OCI-LY1 (cell line): ENCODE measurements around the gene CCND3.

ENCODE experiments used
- H2AFZ ChIP-seq: fragments of 200-600 bp; sonication (generic), shearing (Covaris generic); 2 replicates; pipeline ENCODE4 v1.6.0; 2014; ENCODE audit warnings: antibody characterized with exemption, mild to moderate bottlenecking, low read length
- H3F3A ChIP-seq: fragments of 200-600 bp; sonication (generic), shearing (Covaris generic); 2 replicates; pipeline ENCODE4 v1.6.0; 2014; ENCODE audit warnings: mild to moderate bottlenecking, antibody characterized with exemption, low read length, moderate library complexity; ENCODE audit not compliant: insufficient read depth
- H3K27ac ChIP-seq: fragments of 200-600 bp; sonication (generic); 2 replicates; pipeline ENCODE4 v1.5.1; 2014; ENCODE audit warnings: low read length, mixed run types, mild to moderate bottlenecking, low read depth; ENCODE audit not compliant: poor library complexity, severe bottlenecking
- H3K27me3 ChIP-seq: fragments of 200-600 bp; sonication (generic); 2 replicates; pipeline ENCODE4 v1.6.0; 2014; ENCODE audit warnings: antibody characterized with exemption, mild to moderate bottlenecking, low read length, moderate library complexity; ENCODE audit not compliant: insufficient read depth
- H3K36me3 ChIP-seq: fragments of 200-600 bp; sonication (generic); 2 replicates; pipeline ENCODE4 v1.6.1; 2014; ENCODE audit warnings: mild to moderate bottlenecking, antibody characterized with exemption, low read length, moderate library complexity, mixed read lengths; ENCODE audit not compliant: insufficient read depth
- H3K4me1 ChIP-seq: fragments of 200-600 bp; sonication (generic); 2 replicates; pipeline ENCODE4 v1.5.1; 2014; ENCODE audit warnings: mild to moderate bottlenecking, low read length, moderate library complexity; ENCODE audit not compliant: insufficient read depth, severe bottlenecking
- H3K4me2 ChIP-seq: fragments of 200-600 bp; sonication (generic), shearing (Covaris generic); 2 replicates; pipeline ENCODE4 v1.6.1; 2014; ENCODE audit warnings: low read length
- H3K4me3 ChIP-seq: fragments of 200-600 bp; sonication (generic); 2 replicates; pipeline ENCODE4 v1.5.1; 2014; ENCODE audit warnings: low read length, low read depth, mild to moderate bottlenecking, mixed read lengths; ENCODE audit not compliant: poor library complexity, severe bottlenecking
- H3K79me2 ChIP-seq: fragments of 200-600 bp; shearing (Covaris generic); 2 replicates; pipeline ENCODE4 v1.6.1; 2016; ENCODE audit warnings: mixed run types, low read length, mixed read lengths; ENCODE audit not compliant: insufficient read depth
- H3K9ac ChIP-seq: fragments of 200-600 bp; sonication (generic), shearing (Covaris generic); 2 replicates; pipeline ENCODE4 v1.6.1; 2014; ENCODE audit warnings: mild to moderate bottlenecking, low read length, mixed read lengths
- H3K9me2 ChIP-seq: fragments of 200-600 bp; sonication (generic), shearing (Covaris generic); 2 replicates; pipeline ENCODE4 v1.6.1; 2014; ENCODE audit warnings: low read depth, mild to moderate bottlenecking, low read length, mixed read lengths
- H3K9me3 ChIP-seq: fragments of 200-600 bp; shearing (Covaris generic); 2 replicates; pipeline ENCODE4 v1.6.1; 2014; ENCODE audit warnings: low read length, mixed read lengths
- H4K20me1 ChIP-seq: fragments of 200-600 bp; sonication (generic), shearing (Covaris generic); 2 replicates; pipeline ENCODE4 v1.6.0; 2016; ENCODE audit warnings: mild to moderate bottlenecking, low read length; ENCODE audit not compliant: insufficient read depth
- EZH2 ChIP-seq: fragments of 200-600 bp; sonication (generic), shearing (Covaris generic); IDR thresholded peaks from 2 replicates; pipeline ENCODE4 v1.8.0; 2017; ENCODE audit warnings: borderline replicate concordance, mixed run types, mild to moderate bottlenecking, antibody characterized with exemption, low read length, moderate library complexity, mixed read lengths
- TF ChIP-seq, protein P1 (sequence below): fragments of 200-600 bp; sonication (generic), shearing (Covaris generic); IDR thresholded peaks from 2 replicates; pipeline ENCODE4 v1.5.1; 2017; ENCODE audit warnings: mild to moderate bottlenecking, antibody characterized with exemption, low read length, moderate library complexity, mixed read lengths

CCND3 gene

DNA sequence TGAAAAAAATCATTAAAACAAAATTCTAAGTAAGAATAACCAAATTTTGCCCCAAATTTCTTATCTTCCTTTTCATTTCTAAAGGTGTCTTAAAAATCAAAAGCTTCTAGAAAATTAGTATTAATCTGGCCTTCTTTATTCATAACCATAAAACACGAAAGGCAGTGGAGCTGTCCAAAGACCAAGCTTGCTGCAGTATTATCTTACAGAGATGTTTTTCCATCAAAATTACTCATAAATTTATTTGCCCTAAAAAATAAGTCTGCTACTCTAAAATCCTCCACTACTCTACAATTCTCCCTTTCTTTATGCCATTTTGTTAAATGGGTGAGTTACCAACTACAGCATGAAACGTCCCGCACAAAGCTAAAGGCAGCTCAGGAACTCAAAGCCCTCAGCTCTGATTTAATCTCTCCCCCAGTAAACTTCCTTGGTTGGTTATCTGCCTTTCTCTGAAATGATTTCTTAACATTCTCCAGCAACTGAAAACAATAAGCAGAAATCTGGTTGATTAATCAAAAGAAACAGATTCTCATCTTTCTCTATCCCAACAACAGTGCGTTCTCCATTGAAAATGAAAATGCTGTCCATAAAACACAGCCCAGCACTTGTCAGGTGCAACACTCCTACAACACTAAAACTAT is 48.6 kb downstream of the CCND3 start:
- H3K79me2 ChIP-seq = peaks cover 30% of the 10 kb centered on the region
- H3K27ac ChIP-seq = peak overlapping the region; percentile 40
- H3K4me2 ChIP-seq = peak overlapping the region; percentile 85
- no peaks in the 10 kb centered on the region for H3F3A ChIP-seq
- no peak overlapping the region for H2AFZ ChIP-seq
- peak overlapping the region; percentile 90 for H3K4me3 ChIP-seq
- H4K20me1 ChIP-seq = no peaks in the 10 kb centered on the region
- peaks cover 44% of the 10 kb centered on the region for H3K4me1 ChIP-seq
- H3K9me2 ChIP-seq = no peaks in the 10 kb centered on the region
- H3K36me3 ChIP-seq = 0 out of 2 replicates have a peak, but pooled peaks cover 3% of the 10 kb centered on the region
- no peaks in the 10 kb centered on the region for H3K9me3 ChIP-seq
- H3K27me3 ChIP-seq = no peaks in the 10 kb centered on the region
- H3K9ac ChIP-seq = peak overlapping the region; percentile 95
- TF ChIP-seq EZH2 = no peak
- TF ChIP-seq, protein P1, sequence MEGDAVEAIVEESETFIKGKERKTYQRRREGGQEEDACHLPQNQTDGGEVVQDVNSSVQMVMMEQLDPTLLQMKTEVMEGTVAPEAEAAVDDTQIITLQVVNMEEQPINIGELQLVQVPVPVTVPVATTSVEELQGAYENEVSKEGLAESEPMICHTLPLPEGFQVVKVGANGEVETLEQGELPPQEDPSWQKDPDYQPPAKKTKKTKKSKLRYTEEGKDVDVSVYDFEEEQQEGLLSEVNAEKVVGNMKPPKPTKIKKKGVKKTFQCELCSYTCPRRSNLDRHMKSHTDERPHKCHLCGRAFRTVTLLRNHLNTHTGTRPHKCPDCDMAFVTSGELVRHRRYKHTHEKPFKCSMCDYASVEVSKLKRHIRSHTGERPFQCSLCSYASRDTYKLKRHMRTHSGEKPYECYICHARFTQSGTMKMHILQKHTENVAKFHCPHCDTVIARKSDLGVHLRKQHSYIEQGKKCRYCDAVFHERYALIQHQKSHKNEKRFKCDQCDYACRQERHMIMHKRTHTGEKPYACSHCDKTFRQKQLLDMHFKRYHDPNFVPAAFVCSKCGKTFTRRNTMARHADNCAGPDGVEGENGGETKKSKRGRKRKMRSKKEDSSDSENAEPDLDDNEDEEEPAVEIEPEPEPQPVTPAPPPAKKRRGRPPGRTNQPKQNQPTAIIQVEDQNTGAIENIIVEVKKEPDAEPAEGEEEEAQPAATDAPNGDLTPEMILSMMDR = no peak

DNA sequence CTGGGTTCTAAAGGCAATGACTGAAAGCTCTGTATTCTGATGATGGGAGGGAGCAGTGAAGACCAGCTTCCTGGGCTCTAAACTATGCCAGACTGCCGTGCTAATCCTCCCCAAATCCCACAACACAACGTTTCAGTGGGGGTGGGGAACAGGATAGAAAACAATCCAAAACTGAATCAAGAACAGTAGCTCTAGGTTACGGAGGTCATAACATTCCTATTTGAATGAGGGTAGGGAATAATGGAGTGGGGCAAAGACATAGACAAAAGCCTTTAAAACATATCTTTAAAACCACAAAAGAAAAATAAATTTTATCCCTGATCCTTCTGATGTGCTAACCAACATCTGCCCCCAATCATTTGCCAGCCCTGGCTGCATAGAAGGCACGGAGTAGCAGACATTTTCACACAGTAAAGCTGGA is 54.3 kb downstream of the CCND3 start:
- TF ChIP-seq EZH2 = no peak
- TF ChIP-seq, protein P1 = no peak
- H3K4me1 ChIP-seq = peaks cover 9% of the 10 kb centered on the region
- H3K9me2 ChIP-seq = no peaks in the 10 kb centered on the region
- H3K36me3 ChIP-seq = peaks cover 16% of the 10 kb centered on the region; the same call in 1 of the 2 replicates
- peaks cover 25% of the 10 kb centered on the region for H3K79me2 ChIP-seq
- H3K4me2 ChIP-seq = no peak overlapping the region
- H3K9ac ChIP-seq = no peak overlapping the region
- no peaks in the 10 kb centered on the region for H3K27me3 ChIP-seq
- no peak overlapping the region for H3K27ac ChIP-seq
- H3F3A ChIP-seq = no peaks in the 10 kb centered on the region
- H3K9me3 ChIP-seq = no peaks in the 10 kb centered on the region
- H4K20me1 ChIP-seq = no peaks in the 10 kb centered on the region
- H3K4me3 ChIP-seq = no peak overlapping the region
- H2AFZ ChIP-seq = no peak overlapping the region

DNA sequence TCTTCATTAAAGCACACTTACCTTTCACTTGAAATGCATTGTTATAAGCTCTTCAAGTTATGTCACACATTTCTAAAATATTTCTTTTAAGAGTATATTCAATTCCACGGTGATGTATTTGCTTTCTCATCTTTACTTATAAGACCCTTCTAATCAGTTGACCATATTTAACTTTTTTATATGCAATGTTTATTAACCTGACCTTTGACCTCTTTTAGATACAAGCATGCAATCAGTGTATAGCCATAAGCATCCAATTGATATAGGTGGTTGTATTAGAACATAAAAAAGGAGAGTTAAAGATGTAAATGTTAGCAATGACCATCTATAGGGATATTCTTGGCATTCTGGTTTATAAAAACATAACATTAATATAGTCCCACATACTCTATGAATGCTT is 55.7 kb downstream of the CCND3 start:
- Histone ChIP-seq H3K4me1 (no peaks in the 10 kb centered on the region), H3F3A (no peaks in the 10 kb centered on the region), H3K9me2 (no peaks in the 10 kb centered on the region), H2AFZ (no peak overlapping the region), H3K4me3 (no peak overlapping the region), H4K20me1 (no peaks in the 10 kb centered on the region), H3K27ac (no peak overlapping the region), H3K36me3 (peaks cover 16% of the 10 kb centered on the region; the same call in 1 of the 2 replicates), H3K9ac (no peak overlapping the region), H3K27me3 (no peaks in the 10 kb centered on the region), H3K9me3 (no peaks in the 10 kb centered on the region), H3K79me2 (peaks cover 11% of the 10 kb centered on the region; the same call in 1 of the 2 replicates), H3K4me2 (no peak overlapping the region)
- TF ChIP-seq, protein P1 = no peak
- no peak for TF ChIP-seq EZH2
